T1000 (cell line): ENCODE results near the gene NRDC.
"Not testable (repeated sequence)": the region's sequence is repeated elsewhere in the genome, so short reads cannot be mapped to it uniquely, and the experiment has no call there.

Experiments used
- DNase-seq: peaks from one replicate; lab custom pipeline; 2025; ENCODE audit warnings: mixed read lengths; lab: John Stamatoyannopoulos, UW

The NRDC gene

DNA sequence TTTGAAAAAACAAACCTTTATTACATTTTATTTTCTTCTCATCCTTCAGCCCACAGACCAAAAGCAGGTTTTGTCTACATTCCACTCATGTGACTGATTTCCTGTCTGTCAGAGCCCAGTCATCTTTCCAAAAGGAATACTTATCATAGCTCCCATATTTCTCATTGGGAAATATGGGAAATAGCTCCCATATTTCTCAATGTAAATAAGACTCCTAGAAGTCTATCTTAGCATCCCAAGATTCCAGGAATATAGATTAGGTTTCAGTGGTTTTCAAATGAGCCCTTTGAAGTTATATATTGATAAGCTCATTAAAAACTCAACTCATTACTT lies 19.1 kb upstream of the NRDC start:
- DNase-seq = no peak

DNA sequence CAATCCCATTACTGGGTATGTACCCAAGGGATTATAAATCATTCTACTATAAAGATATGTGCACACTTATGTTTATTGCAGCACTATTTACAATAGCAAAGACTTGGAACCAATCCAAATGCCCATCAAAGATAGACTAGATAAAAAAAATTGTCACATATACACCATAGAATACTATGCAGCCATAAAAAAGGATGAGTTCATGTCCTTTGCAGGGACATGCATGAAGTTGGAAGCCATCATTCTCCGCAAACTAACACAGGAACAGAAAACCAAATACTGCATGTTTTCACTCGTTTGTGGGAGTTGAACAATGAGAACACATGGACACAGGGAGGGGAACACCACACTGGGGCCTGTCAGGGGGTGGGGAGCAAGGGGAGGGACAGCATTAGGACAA lies 16.2 kb upstream of the NRDC start:
- DNase-seq = not testable (repeated sequence)

DNA sequence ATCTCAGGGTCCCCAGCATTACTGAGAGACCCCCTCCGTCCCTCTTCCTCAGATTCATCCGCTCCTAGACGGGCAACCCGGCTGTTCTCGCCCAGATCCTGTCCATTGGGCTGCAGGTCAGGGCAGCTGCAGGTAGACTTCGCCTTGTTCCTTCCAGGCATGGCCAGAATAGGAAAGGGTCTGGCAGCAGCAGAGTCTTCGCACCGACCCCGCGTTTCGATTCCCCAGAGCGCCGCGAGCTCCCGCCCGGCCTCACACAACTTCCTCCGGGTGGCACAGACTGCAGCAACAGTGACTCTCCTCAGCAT lies 265 bp downstream of the NRDC start:
- no peak for DNase-seq

DNA sequence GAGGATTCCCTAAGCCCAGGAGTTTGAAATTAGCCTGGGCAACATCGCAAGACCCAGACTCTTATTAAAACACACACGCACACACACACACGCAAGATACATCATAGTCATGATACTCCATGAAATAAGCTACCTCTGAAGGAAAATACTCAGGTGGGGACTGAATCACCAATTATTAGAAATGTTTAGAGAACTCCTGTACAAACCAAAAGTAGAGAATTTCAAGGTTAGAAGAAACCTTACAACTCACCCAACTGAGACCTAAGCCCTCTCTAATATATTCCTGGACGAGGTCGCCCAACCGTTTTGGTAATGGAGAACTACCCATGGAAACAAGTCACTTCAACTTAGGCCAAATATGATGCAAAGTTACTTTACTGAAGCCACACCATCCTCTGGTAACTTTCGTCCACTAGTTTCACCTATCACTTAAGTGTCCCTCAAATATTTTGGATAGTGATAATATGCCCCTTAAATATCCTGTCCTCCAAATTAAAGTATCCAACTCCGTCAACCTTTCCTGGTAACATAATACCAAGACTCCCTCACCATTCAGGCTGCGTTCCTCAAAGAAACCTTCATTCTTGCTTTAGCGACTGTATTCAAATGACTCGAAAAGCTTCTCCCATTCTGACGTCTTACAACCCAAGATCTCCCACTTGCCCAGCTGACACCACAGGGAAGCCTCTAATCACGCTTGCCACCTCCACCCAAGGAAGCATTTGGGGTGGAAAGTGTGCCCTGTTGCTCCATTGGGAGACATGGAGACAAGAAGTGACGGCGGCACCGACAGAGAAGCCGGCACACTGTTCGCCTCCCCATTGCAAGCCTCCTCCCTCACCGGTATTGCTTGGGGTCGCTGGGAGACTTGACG lies 856 bp downstream of the NRDC start:
- DNase-seq = peak; percentile 6

DNA sequence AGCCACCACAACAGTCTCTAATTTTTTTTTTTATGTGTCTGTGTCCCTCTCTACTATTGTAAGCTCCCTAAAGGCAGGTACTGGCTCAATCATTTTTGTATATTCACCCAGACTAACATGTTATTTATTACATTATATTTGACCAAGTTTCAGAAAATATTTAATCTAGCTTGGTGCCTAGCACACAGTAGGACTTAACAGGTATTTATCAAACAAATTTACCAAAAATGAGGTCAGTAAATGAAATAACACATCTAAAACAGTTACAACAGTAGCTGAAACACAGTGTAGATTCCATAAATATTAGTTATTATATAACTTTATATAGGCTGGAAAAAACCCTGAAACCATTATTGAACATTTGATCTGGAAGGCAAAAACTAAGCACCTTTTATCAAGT lies 2.7 kb downstream of the NRDC start:
- no peak for DNase-seq

DNA sequence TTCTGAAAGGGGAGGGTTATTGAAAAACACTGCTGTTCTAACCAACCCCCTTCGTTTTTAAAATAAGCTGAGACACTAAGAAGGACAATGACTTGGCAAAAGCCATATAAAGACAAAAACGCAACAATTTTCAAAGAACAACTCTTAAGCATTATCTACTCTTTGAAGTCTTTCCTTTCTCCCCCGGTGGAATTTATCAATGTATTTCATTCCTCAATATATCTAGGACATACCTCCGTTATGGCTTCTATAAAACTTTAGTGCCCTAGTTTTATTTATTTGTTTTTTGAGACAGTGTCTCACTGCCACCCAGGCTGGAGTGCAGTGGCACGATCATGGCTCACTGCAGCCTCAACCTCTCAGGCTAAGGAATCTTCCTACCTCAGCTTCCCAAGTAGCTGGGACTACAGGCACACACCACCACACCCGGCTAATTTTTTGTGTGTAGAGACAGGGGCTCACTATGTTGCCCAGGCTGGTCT lies 3.2 kb downstream of the NRDC start:
- DNase-seq = no peak

DNA sequence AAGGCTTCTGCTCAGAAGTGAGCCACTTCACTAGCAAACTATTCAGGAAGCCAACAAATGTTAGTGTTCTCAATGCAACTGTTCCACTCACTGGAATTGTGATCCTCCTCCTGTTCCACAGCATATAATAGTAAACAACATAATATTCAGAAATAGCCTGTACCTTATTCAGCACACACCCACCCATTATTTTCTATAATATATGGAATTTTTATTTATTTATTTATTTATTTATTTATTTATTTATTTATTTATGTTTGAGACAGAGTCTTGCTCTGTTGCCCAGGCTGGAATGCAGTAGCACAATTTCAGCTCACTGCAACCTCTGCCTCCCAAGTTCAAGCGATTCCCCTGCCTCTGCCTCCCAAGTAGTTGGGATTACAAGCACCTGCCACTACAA lies 5.3 kb downstream of the NRDC start:
- DNase-seq = not testable (repeated sequence)

DNA sequence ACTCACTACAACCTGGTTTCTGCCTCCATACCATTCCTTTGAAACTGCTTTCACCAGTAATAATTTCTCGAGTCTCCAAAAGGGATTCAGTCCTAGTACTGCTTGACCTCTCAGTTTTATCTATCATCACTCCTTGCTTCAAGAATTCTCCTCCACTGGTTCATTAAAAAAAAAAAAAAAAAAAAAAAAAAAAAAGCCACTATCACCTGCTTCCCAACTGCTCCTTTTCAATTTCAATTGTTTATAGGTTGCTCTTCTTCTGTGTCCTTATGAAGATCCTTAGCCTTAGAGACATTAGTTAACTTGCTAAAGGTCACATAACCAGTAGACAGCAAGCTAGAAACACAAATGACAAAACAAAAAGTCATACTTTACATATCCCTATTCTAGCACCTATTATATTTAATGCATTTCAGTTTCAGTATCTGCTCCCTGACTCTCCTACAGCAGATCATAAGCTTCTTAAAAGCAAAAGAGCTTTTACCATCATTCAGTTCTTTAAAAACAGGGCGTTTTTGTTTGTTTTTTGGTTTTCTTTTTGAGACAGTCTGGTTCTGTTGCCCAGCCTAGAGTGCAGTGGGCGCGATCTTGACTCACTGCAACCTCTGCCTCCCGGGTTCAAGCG lies 7.1 kb downstream of the NRDC start:
- DNase-seq = no peak

DNA sequence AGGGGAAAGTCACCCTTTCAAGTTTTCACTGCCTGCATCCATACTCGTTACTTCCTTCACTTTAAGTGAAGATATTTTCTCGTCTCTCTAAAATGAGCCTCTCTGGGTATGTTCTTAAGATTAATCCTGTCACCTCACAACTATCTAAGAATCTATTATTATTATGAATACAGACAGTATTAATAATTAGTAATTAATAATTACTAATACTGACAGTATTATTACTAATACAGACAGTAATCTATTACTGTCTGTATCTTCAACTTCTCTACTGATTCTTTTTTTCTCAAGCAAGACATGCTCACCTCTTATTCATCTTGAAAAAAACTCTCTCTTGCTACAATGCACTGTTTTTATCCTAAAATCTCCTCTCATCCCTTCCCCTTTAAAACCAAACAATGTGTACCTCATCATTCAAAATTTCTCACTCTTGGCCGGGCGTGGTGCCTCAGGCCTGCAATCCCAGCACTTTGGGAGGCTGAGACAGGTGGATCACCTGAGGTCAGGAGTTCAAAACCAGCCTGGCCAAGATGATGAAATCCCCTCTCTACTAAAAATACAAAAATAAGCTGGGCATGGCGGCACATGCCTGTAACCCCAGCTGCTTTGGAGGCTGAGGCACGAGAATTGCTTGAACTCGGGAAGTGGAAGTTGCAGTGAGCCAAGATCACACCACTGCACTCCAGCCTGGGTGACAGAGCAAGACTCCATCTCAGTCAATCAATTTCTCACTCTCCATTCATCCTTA lies 7.8 kb downstream of the NRDC start:
- DNase-seq = no peak

DNA sequence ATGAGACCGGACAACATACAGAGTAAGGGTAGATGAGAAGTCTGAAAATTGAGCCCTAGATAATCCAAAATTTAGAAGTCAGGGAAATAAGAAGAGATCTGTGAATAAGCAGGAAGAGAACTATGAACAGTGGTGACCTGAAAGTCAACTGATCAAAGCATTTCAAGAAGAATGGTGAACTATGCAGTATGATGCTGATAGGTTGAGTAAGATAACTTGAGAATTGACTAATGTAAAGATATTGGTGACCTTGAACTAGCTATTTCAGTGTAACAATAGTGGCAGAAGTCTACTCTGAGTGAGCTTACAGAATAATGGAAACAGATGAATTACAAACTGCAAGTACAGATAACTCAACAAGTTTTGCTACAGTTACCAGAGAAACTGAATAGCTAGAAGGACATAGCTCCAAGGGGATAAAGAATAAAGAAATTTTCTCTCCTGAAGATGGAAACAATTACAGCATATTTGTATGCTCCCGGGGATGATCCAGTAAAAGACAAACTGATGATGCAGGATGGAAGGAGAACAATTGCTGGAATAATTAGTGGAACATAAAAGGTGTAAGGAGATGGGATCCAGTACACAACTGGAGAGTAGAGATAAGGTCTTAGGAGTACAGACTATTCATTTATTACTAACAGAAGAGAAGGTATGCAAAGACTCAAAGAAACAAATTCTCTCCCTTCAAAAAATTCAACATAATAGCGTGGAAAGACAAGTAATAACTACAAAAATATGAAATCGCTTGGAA lies 10.9 kb downstream of the NRDC start:
- no peak for DNase-seq

DNA sequence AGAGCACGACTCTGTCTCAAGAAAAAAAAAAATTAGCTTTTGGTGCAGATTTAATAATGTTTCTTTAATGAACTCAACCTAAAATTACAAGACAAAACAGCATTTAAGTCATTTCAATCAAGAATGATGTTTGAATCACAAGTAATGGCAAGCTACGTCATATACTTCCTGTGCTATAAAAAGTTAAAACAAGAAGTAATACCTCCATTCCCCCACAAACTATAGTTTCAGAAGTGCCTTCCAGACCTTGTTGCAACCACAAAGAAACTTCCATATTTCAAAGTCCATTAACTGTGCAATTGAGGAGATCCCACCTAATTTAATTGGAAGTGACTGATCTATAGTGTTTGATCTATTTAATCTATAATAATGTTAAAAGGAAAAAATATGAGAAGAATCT lies 15.1 kb downstream of the NRDC start:
- DNase-seq = no peak

DNA sequence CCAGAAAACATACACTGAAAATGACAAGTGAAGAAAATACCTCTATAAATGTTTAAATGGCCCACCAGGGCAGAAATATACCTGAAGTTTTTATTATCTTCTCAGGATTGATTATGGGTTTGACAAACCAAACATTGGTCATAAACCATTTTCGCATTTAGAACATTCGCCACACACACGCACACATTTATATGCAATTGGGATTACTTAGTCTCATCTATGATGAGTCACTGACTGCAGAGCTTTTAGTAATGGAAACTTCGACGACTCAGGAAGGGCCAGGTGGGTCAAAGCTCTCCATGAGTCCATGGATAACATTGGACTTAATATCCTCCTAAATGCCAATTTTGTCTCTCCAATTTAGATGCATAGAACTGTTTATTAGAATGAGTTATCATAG lies 16.9 kb downstream of the NRDC start:
- no peak for DNase-seq

DNA sequence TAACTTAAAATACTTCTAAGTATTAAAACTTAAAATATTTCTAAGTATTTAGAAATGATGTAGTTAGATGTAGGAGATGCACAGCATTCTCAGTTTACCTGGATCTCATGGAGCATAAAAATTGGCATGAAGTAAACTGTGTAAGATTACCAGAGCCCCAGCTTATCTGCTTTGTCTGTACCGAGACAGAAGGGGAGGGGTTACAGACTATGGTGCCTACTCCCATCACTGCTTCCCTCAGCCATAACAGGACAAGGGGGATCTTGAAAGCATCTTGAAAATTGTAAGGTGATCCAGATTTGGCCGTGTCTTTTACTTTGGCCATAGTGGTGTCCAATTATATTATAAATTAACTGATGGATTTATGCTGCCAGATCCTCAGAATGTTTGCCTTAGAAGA lies 18.8 kb downstream of the NRDC start:
- DNase-seq = no peak

DNA sequence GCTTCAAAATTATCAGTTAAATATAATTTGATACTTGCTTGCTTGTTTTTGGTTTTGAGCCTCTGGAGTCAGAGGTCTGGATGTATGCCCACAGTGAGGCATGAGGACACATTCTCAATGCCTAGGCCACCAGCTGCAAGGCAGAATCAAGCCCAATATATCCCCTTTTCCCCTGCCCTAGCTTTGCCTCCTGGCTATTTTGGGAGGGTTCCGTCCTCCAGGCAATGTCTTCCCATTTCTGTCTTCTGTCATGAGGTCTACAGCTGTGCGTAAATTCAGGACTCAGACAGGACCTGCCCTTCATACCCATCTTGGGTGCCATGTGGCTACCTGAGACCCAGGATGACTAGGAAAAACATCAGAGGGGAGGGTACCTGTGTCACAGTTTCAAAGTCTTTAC lies 19.2 kb downstream of the NRDC start:
- DNase-seq = no peak

DNA sequence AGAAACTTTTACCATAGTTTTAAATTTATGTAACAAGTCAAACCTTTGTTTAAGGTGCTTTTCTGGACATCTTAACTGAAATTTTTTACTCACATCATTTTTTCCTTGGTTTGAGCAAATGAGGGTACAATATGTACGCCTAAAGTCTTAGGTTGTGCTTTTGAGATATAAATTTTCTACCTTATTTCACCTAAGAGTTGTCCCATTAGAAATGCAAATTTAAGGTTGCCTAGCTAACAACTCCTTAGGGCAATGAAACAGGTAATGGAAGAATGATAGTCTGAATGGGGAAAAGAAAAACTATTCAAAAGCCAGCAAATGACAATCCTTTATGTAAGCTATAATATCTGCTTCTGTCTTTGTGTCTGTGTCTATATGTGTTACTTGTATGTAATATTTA lies 19.6 kb downstream of the NRDC start:
- DNase-seq = no peak

DNA sequence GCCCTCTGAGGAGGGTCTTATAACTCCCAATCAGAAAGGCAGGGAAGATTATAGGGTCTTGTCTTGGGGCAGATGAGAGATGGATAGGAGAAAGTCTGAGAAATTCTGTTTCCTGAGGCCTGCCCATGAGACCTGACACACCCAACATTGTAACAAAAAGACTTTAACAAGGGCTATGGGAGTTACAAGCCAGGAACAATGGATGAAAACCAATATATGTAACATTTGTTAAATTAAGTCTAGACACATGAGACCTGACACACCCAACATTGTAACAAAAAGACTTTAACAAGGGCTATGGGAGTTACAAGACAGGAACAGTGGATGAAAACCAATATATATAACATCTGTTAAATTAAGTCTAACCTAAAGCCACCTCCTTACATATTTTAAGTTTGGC lies 21.8 kb downstream of the NRDC start:
- DNase-seq = no peak

DNA sequence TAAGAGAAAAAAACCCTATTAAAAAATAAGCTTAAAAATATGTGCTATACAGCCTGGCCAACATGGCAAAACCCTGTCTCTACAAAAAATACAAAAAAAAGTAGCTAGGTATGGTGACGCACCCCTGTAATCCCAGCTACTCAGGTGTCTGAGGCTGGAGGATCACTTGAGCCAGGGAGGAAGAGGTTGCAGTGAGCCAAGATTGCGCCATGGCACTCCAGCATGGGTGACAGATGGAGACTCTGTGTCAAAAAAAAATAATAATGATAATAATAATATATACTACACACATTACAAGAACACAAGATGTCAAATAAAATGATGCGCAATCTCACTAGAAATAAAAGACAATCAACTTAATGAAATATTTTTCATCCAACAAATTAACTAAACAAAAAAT lies 22.9 kb downstream of the NRDC start:
- no peak for DNase-seq

DNA sequence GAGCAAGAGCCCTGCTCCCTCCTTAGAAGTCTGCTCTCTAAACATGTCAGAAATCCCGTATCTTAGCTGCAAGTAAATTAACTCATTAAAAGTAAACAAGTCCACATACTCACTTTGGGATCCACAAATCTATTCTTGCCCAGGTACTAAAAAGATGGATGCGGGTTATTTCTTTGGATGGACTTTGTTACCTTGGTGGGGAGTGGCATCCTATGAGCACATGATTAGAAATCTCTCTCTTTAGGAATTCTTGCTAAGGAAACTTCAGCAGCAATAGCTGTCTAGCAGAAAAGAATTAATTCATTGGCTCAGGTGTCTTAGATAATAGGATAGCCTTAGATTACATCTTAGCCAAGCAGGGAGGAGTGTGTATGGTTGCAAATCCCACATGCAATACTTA lies 25.2 kb downstream of the NRDC start:
- no peak for DNase-seq

DNA sequence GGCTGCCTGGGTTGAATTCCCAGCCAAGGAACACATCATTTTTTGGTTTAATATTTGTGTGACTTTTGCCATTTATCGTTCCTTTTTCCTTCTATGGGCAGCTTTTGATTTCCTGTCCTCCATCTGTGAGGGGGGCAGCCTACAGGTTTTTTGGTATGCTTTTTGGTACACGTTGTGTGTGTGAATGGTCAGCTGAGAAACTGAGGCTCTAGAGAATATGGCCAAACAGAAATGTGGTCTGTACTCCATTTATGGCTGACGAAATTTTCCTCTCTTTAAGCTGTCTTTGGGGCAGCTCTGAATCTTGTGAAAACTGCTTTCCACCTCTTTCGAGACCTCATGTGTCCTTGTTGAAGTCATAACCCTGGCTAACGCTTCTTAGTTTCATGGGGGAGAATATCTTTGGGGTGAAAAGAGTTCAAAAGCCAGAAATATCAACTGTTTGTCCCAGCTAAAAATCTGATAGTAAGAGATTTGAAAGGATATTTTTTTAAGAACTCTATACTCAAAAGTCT lies 26.6 kb downstream of the NRDC start:
- no peak for DNase-seq

DNA sequence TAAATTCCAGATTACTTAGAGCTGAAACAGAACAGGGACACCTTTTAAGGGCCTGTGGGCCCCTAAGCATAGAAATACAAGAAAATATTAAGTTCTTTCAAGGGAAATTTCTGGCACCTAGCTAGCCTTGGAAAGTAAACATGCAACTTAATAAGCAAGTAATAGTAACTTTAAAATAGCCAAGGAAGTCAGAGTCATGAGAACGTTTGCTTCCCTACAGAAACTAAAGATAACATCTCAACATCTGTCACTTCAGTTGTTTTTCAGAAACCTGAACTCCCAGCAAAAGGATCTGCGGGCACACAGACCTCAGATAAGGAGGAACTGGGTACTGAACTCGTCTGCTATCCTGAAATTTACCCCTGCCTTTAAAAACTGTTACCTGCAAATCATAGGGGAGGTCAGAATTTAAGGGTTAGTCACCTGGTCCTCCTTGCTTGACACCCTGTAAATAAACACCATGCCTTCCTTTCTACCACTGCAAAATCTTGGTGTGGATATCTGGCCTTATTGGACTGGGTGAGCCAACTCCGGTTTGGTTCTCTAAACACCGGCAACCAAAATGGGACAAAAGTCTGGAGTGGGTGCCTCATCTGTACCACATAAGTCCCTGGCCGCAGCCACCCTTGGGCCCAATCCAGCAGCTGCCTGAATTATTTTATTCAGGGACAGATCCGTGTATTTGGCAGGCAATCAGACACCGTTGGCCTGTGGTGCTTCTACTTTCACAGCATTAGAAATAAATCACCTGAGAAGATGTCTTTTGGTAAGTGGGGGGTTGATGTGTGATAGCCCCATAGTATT lies 27.9 kb downstream of the NRDC start:
- DNase-seq = no peak

DNA sequence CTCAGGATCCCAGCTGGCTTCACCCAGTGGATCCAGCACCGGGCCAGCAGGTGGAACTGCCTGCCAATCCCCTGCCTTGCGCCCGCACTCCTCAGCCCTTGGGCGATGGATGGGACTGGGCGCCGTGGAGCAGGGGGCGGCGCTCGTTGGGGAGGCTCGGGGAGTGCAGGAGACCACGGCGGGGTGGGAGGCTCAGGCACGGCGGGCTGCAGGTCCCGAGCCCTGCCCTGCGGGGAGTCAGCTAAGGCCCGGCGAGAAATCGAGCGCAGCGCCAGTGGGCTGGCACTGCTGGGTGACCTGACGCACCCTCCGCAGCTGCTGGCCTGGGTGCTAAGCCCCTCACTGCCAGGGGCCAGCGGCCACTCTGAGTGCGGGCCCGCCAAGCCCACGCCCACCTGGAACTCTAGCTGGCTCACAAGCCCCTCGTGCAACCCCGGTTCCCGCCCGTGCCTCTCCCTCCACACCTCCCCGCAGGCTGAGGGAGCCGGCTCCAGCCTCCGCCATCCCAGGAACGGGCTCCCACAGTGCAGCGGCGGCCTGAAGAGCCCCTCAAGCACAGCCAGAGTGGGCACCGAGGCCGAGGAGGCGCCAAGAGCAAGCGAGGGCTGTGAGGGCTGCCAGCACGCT lies 31.1 kb downstream of the NRDC start:
- DNase-seq = no peak
